Mesenteric fat pad (tissue), 1 donor: Measurements from ENCODE around the gene CCL1. TPM values are rescaled to one million over a fixed set of nuclear protein-coding genes. Genes with fewer than 3 reads are reported as not detected.
"Not testable (repeated sequence)": the region's sequence is repeated elsewhere in the genome, so short reads cannot be mapped to it uniquely, and the experiment has no call there.

Source experiments
- DNase-seq: peaks from one replicate; pipeline ENCODE4 v3.0.0-alpha.2; 2020; ENCODE audit warnings: low spot score
- total RNA-seq: library from RNA; stranded (reverse); fragmentation: NEBNext Ultra II Directional; extraction: Animal tissue kit (Norgen Biotek cat#: 25700); gene quantifications from one replicate; pipeline ENCODE4 v1.2.1, GENCODE V29; 2021
- donor health status: DM: yes; HTN: yes; CAD: no.

Gene CCL1
- total RNA-seq, 1 donor from 2014 or later: not detected

DNA sequence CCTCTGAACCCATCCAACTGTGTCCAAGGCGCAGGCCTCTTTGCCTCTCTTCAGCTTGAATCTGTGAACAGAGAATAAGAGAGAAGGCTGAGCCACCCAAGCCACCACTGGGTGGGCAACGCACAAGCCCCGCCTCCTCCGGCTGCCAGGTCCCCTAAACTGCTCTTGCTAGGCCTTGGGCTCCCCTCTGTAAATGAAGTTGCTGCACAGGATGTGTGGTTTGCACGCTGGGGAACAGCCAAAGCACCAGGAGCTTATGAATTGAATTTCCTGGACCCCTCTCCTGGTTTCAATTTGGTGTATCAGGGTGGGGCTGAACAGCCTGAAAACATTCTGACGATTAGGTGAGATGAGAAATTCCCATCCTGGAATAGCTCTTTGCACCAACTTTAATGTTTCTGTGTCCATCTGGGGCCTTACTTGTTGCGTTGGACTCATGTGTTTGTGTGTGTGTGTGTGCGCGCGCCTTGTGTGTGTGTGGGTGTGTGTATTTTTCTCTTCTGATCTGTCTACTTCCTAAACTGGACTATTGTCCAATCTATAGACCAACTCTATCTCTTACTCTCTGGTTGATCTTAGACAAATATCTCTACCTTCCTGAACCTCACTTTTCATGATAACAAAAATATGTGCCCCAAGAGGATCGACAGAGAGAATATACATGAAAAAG, 2.3 kb downstream of the CCL1 start:
- DNase-seq: no peak

DNA sequence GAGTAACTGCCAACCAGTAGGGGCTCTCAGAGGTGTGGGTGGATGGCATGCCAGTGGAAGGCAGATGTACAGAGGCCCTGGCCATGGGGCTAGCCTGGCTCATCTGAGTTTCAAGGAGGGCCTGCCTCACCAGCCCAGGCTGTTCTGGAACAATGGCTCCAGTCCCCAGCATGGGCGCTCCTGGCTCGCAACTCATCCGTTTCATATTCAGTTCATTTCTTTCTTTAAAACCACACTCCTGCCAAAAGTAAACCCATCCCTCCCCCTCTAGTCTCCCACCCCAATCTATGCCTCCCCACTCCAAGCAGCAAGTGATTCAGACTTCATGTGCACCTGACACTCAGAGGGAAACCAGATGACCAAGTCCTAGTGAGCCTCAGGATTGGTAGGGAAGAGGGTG, 4.4 kb downstream of the CCL1 start:
- no peak for DNase-seq

DNA sequence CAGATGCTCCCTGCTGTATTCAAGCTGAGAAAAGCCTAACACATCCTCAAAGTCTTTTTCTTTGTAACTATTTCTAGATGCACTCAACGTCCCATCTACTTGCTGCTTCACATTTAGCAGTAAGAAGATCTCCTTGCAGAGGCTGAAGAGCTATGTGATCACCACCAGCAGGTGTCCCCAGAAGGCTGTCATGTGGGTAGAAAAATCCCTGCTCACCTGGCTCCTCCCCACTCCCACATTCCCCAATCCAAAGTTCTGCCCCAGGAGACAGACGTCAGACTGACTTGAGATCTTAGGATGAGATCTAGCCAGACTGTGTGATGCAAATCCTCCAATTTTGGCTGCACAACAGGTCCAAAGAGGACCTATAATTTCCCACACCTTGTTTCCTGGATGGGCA, 5.6 kb downstream of the CCL1 start:
- DNase-seq: no peak

DNA sequence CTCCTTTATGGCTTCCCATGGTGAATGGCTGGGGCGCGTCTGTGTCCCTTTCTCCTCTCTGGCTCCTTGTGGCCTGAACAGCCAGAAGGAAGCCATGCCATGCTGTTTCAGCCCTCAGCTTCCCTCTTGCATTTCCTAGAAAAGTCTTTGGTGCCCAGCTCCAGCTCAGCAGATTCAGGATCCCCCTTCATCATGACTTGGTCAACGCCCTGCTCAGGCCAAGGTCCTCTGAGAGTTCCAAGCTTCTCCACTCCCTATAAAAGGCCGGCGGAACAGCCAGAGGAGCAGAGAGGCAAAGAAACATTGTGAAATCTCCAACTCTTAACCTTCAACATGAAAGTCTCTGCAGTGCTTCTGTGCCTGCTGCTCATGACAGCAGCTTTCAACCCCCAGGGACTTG, 6.8 kb downstream of the CCL1 start, which contains the start of gene CCL13:
TSS of gene CCL13 (plus strand) at position 287 of the 400 bp plus-strand sequence. CDS start at position 334, 47 bp downstream.
- DNase-seq: no peak

DNA sequence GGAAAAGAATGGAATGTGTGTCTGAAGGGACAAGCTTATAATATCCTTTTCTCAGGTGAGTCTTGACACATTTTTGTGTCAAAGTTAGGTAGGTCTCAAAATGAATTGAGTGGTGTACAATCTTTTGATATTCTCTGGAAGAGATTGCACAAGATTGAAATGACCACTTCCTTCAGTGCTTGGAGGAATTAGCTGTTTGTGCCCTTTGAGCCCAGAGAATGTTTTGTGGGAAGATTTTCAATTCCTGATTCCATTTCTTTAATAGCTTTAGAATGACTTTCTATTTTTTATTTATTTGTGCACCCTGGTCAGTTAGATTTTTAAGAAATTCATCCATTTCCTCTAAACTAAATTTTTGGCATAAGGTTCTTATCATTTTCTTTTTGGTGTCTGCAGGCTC, 8.4 kb downstream of the CCL1 start:
- no peak for DNase-seq

DNA sequence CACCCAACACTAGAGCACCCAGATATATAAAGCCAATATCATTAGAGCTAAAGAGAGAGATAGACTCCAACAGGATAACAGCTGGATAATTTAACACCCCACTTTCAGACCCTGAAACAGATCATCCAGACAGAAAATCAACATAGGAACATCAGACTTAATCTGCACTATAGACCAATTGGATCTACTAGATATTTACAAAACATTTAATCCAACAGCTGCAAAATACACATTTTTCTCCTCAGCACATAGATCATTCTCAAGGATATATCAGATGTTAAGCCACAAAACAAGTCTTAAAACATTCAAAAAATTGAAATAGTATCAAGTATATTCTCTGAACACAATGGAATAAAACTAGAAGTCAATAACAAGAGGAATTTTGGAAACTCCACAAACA, 10.8 kb downstream of the CCL1 start:
- DNase-seq: no peak

DNA sequence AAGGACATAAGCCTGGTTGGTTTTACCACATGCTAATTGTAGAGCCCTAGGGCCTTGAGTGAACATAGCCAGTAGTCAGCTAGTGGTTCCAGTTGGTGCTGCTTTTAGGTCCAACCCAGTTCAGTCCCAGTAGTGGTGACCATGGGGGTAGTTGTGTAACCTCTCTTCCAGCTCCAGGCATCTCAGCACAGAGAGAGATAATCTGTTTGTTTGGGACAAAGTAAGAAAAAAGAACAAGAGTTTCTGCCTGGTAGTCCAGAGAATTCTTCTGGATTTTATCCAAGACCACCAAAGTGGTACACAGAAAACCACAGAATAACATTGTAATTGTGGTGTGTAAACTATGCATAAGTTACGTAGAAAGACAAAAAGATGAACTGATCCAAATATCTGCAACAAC, 11.9 kb downstream of the CCL1 start:
- DNase-seq: no peak

DNA sequence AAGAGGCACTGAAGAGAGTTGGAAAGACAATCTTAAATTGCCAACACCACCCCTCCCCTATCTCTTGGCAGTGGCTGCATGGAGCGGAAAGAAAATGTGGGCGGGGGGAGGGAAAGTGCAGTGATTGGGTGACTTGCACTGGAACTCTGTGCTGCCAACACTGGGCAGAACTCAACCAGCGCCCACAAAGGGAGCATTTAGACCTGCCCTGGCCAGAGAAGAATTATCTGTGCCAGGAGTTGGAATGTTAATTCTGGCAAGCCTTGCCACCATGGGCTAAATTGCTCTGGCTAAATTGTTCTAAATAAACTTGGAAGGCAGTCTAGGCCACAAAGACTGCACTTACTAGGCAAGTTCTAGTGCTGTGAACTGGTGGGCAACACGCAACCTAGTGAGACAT, 13.3 kb downstream of the CCL1 start:
- DNase-seq: no peak

DNA sequence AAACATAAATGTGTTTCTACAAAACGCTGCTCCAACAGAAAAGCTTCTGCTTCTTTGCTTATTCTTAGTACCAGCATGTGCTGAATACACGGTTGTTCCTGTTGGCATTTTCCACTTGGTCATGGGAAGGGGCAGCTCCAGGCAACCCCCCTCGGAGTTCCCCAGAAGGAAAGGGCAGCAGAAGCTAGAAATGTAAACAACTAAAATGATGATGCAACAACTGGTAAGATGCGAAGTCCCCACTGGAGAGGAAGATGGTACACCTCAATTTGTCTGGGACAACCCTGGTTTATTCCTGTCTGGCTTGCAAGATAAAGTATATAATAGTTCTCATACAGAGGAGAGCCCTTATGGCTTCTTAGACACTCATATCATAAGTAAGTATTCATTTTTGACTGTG, 16.0 kb downstream of the CCL1 start:
- DNase-seq: no peak

DNA sequence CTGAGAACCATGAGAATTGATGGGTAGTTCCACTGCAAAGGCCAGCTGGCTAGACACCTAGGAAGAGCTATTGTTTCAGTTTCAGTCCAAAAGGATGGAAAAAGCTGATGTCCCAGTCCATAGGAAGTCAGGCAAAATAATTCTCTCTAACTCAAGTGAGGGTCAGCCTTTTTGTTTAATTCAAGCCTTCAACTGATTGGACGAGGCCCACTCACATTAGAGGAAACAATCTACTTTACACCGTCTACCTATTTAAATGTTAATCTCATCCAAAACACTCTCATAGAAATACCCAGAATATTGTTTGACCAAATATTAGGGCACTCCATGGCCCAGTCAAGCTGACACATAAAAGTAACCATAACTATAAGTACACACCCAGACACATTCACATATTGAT, 21.1 kb downstream of the CCL1 start:
- DNase-seq: no peak

DNA sequence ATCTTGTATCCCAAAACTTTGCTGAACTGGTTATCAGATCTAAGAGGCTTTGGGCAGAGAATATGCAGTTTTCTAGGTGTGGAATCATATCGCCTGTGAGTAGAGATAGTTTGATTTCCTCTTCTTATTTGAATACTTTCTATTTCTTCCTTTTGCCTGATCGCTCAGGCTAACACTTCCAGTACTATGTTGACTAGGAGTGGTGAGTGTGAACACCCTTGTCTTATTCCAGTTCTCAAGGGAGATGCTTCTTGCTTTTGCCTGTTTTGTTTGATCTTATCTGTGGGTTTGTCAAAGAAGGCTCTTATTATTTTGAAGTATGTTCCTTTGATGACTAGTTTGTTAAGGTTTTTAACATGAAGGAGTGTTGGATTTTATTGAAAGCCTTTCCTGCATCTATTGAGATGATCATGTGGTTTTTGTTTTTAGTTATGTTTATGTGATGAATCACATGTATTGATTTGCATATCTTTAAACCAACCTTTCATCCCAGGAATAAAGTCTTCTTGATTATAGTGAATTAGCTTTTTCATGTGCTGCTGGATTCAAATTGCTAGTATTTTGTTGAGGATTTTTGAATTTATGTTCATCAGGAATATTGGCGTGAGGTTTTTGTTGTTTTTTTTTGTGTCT, 23.8 kb downstream of the CCL1 start:
- no peak for DNase-seq

DNA sequence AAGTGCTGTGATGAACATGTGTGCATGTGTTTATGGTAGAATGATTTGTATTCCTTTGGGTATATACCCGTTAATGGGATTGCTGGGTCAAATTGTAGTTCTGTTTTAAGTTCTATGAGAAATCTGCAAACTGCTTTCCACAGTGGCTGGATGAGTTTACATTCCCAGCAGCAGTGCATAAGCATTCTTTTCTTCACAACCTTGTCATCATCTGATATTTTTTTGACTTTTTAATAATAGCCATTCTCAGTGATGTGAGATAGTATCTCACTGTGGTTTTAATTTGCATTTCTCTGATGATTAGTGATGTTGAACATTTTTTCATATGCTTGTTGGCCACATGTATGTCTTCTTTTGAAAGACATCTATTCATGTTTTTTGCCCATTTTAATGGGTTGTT, 25.3 kb downstream of the CCL1 start:
- DNase-seq: no peak

DNA sequence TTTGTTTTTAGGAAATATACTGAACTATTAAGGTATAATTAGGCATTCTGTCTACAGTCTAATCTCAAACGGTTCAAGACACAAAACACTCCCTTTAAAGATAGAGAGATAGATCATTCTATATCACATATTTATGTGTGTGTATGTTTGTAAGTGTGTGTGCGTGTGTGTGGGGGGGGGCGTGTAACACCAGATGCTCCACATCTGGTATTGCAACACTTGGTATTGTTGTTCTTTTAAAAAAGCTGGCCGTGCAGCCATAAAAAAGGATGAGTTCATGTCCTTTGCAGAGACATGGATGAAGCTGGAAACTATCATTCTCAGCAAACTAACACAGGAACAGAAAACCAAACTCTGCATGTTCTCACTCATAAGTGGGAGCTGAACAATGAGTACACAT, 35.5 kb downstream of the CCL1 start:
- not testable (repeated sequence) for DNase-seq

DNA sequence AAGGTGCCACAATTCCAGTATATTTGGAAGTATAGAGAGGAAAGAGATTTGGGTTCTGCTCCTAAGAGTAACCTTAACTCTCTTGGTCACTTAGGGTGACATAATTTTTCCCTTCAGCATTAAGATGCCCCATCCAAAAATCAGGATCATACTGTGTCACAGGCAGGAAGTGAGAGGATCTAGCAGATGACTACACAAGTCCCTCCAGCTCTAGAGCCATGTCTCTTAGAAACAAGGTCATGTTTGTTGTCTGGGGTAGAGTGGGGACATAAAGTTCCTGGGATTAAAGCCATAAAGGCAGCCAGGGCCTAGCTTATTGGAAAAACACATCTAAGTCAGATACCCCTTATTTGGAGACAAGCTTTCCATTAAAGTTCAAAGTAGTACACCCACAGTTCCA, 41.1 kb downstream of the CCL1 start:
- DNase-seq: no peak

DNA sequence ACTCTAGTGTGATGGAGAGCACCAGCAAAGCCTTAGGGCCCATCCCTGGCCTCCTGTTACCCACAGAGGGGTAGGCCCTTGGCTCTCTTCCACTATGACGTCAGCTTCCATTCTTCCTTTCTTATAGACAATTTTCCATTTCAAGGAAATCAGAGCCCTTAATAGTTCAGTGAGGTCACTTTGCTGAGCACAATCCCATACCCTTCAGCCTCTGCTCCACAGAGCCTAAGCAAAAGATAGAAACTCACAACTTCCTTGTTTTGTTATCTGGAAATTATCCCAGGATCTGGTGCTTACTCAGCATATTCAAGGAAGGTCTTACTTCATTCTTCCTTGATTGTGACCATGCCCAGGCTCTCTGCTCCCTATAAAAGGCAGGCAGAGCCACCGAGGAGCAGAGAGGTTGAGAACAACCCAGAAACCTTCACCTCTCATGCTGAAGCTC, 44.0 kb downstream of the CCL1 start, which contains the start of gene CCL8:
TSS of gene CCL8 (plus strand) at position 397 of the 445 bp plus-strand sequence. CDS start 67 bp downstream, outside the sequence.
- DNase-seq: no peak

DNA sequence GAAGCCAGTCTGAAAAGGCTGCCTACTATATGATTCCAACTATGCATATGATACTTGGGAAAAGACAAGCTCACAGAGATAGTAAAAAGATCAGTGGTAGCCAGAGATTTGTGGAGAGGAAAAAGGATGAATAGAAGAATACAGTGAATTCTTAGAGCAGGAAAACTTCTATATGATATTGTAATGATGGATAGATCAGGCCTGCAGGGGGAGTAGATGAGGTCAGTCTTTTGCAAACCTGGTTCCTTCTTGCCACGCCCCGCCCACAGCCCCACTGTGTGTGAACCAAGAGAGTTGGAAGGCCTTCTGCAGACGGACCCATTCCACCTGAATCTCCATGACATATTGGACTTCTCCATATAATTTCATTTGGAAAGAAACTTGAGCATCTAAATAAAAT, 44.6 kb downstream of the CCL1 start:
- DNase-seq: no peak

DNA sequence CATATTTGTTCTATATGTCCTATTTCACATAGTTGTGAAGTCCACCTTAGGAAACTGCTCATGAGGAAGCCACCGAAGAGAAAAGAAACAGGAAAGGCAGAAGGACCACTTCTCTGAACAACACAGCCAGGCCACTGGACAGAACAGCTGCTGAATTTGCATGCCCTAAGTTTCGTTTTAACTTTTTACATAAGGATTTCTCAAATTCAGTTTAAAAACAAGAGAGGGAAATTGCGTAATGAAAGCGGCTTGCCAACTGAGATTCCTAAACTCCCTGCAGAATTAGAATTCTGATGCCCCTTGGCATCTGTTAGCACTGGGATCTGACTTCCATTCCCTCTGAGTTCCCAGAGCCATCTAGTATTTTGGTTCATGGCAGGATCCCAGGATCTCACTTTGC, 48.8 kb downstream of the CCL1 start:
- no peak for DNase-seq

DNA sequence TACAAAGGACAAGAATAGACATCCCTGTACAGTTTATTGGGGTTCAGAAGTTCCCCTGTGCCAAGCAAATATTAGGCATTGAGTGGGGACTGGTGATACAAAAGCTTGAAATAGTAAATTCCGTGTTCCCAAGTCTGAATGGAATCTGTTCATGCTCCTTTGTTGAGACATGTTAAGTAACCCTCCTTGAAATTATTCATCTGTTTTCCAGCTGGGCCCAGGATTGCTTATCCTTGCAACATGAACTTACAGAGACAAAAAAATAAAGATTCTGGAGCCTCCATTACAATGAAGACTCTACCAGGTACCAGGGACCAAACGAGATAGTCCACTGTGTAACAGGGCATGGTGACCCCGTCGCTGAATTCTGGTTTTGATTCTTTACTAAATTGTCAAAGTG, 49.9 kb downstream of the CCL1 start:
- no peak for DNase-seq

DNA sequence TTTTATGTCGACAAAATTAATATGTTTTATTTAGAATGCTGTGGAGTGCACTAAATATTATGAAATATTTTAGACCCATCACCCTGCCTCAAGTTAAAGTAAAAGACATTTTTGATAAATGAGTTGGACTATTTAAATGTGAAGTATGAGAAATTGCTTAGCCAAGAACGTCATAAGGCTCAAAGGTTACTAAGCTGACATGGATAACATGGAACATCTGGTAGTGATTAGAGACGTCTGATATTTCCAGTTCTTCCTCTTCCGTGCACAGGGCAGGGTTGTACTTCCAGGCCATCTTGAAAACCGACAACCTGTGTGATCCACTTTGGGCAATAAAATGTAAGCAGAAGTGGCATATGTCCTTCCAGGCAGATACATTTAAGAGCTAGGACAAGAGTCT, 51.0 kb downstream of the CCL1 start:
- DNase-seq: no peak

DNA sequence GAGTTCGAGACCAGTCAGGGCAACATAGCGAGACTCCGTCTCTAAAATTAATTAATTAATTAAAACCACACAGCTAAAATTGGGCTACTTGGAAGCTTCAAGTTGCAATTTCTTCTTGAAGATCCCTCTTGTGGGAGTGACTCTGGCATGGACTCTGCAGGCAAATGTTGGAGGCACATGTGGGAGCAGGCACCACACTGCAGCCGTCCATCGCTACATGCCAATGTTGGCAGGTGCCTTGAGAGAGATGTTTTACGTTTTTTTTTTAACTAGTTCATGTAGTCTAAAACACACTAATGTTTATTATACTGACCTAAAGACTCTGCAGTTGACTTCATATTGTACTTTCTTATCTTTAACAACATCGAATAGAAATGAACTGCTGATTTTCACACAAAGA, 51.7 kb downstream of the CCL1 start:
- no peak for DNase-seq
